D721Med (cell line): Measurements from ENCODE around the gene RBM38.

Experiments
- DNase-seq: peaks from one replicate; pipeline ENCODE4 v3.0.0; 2011; ENCODE audit warnings: low spot score; ENCODE audit not compliant: insufficient read length
- FAIRE-seq: peaks from 2 replicates; lab custom pipeline; 2011; peaks lifted over from hg19 to GRCh38; lab: Jason Lieb, UNC
- CTCF ChIP-seq: IDR thresholded peaks from 2 replicates; pipeline ENCODE4 v1.5.1; 2012; ENCODE audit warnings: mild to moderate bottlenecking, control low read depth; ENCODE audit not compliant: insufficient read depth; ENCODE audit errors: missing control alignments

The RBM38 gene

GRCh38 chr20:57450931-57451330 lies 59.7 kb downstream of the RBM38 start:
- no peak for TF ChIP-seq CTCF
- no peak for FAIRE-seq
- DNase-seq = no peak

DNA sequence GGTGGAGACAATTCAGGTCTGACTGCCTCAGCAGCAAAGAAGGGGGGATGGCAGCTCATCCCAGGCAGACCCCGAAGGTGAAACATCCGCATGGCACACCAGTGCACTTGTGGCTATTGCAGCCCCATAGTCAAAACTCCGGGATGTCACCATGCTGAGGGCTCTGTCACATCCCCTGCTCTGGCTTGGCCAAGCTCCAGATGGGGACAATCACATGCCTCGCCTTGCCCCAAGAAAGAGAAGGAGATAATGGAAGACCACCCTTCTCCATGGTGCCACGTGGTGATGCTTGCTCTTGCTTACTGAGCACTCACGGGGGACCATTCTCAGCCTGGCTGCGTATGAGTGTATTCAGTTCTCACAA lies 60.2 kb downstream of the RBM38 start:
- DNase-seq (no peak), FAIRE-seq (no peak)
- TF ChIP-seq CTCF = no peak

DNA sequence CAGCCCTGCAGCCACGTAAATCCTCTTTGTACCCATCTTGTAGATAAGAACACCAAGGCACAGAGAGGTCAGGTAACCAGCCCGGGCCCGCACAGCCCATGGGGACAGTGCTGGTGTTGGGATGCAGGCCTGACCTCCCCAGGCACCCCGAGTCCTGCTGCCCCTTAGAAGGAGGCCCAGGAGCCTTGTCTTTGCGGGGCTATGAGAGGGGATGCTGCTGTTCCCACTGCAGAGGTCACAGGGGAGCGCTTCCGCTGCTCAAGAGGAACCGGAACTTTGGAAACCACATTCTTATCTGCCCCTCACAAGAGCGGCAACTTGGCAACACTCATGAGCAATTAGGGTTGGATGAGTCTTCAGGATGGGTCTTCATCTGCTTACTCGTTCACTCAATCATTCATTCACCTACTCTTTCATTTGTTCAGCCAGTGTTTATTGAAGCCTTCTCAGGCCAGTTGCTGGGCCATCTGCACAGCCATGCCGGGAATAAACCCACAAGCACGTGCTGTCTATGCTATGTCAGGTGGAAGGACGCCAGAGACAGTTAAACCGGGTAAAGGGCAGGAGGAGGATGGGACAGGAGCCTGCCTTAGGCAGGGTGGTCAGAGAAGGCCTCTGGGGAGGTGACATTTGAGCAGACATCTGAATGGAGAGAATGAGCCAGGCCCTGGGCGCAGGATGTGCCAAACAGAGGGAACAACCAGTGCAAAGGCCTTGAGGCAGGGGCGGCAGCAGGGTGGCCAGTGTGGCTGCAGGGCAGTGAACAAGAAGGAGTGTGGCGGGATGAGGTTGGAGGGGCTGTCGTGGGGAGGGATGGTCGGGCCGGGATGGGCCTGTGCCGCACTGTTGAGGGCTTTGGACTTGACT lies 60.8 kb downstream of the RBM38 start:
- no peak for TF ChIP-seq CTCF
- FAIRE-seq (no peak), DNase-seq (no peak)

GRCh38 chr20:57455386-57455785 lies 64.2 kb downstream of the RBM38 start:
- FAIRE-seq (no peak), DNase-seq (no peak)
- no peak for TF ChIP-seq CTCF

- no peak for TF ChIP-seq CTCF
- no peak for DNase-seq
- FAIRE-seq = no peak
These were observed 64.9 kb downstream of the RBM38 start for GRCh38 chr20:57456116-57456515.

DNA sequence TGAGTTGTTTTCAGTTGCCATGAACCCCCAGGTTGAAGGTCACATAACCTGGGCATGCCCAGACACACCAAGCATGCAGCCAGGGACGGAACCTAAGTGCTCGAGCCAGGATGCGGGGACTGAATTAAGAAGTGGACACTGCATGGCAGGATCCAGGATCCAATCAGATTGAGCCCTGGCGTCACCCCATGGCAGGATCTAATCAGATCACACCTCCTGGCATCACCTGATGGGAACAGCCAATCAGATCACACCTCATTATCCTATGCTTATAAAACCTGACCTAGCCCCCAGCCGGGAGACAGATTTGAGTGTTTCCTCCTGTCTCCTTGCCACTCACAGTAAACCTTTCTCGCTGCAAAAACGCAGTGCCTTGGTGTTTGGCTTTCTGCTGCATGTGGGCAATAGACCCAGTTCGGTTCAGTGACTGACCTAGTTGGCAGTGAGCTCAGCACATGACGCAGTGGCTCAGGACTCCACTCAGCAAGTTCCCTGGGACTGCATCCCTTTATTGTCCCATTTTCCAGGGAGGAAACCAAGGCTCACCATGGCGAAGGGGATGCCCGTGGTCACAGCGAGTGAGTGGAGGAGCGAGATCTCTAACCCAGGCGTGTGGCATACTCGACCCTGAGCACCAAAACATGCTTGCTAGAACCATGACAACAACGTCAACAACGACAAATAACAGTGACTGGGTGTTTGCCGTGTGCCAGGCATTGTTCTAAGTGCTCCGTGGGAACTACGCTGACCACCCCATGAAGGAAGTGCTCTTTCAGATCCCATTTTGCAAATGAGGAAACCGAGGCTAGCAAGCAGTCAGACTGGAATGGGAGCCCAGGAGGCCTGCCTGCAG lies 66.3 kb downstream of the RBM38 start:
- no peak for FAIRE-seq
- no peak for DNase-seq
- no peak for TF ChIP-seq CTCF
